NCI-H82 treated with DMSO at 0.1 percent for 48 hours (cell line): ENCODE measurements around the gene LPAR6.

Experiments used
- DNase-seq: peaks from one replicate; lab custom pipeline; 2025; ENCODE audit not compliant: unreplicated experiment; lab: John Stamatoyannopoulos, UW

LPAR6 gene

DNA sequence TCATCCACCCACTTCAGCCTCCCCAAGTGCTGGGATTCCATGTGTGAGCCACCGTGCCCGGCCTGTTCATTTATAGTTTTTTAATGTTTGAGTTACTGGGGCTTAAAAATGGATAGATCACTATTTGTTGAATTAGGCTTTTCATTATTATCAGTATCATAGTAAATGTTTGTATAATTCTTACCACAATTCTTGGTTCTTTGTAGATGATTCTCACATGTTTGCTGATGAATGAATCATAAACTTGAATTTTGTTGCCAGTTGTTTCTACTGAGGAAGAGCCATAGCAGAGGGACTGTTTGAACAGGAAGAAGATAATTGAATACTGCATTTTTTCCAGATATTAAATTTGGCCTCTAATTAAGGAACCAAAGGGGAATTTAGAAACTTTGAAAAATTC, 2.6 kb upstream of the LPAR6 start:
- no peak for DNase-seq

DNA sequence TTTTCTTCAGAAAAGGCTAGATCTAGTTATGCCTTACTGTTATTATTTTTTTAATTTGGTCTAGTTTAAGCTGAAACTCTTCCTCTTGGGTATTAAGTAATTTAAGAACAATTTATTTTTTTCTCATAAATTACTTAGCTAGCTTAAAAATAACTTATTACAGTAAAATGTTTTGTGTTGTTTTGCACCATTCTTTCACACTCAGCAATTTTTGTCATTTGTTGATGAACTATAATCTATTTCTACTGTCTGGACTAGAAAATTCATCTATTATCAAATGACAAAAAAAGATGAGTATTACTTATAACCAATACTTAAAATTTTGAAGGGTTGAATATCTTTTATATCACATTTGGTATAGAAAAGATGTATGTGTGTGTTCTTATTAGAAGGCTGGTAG, 1.6 kb upstream of the LPAR6 start:
- no peak for DNase-seq

DNA sequence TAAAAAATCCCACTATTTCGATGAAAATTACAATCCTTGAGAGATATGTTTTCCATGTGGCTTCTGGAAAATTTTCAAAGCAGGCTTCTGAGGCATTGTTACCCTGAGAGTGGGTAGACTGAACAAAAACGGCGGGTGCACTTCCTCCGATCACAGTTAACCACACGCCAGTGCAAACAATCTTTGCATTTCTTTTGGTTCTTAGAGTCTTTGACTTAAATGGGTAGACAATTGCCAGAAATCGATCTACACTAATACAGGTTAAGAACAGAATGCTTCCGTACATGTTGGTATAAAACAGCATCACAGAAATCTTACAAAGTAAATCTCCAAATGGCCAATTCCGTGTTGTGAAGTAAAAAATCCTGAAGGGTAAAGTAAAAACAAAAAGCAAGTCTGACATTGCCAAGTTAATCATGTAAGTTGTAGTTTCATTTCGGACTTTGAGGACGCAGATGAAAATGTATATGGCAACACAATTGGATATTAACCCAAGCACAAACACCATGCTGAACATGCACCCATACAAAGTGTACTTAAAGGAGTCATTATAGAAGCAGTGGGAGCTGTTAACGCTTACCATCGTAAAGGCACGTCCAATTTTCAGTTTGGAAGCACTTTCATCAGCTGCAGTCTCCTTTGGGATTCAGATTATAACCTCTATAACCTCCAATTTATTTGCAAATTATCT, 927 bp downstream of the LPAR6 start:
- DNase-seq, result no peak

DNA sequence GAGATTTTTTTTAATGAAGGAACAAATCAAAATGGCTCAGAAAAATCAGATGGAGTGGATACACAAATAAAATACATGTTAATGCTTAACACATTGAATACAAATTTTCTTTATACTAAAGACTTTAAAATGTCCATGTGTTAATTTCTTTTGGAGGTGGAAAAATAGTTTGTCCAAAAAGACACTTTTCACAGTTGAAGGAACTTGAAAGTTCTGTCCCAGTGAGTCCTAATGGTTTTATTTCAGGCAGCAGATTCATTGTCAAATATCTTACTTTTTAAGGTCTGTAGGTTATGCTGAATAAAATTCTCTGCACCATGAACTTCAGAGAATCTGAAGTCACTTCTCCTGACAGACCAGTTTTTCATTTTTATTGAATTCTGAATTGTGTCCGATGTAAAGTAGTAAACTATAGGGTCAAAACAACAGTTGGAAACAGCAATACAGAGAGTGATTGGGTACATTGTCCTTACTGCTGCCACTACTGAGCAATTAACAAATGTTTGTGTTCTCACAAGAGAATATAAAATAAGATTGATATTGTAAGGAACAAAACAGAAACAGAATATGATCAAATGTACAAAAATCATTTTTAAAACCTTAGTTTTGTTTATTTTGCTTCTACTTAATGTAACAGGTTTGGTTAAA, 1.6 kb downstream of the LPAR6 start:
- DNase-seq, result no peak

DNA sequence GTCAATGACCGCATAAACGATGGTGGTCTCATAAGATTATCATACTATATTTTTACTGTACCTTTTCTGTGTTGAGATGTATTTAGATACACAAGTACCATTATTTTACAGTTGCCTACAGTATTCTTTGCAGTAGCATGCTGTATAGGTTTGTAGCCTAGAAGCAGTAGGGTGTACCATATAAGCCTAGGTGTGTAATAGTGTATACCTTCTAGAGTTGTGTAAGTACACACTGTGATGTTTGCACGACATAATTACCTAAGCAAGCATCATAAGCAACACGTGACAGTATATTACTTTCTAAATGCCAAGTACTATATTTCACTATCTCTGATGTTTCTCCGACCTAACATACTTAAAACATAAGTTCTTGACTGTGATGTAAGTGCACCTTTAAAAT, 2.7 kb downstream of the LPAR6 start:
- DNase-seq, result no peak

DNA sequence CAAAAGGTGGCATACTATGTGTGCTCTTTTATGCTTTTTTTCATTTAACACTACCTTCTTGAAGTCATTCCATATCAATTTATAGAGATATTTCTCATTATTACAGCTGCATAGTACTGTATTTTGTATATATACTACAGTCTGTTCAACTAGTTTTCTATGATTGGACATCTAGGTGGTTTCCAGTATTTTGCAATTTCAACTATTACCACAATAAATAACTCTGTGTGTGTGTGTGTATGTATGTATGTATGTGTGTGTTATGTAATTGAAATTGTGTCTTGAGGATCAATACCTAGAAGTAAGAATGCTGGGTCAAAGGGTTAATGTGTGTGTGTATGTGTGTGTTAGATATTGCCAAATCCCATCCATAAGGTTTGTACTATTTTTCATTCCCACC, 7.0 kb downstream of the LPAR6 start:
- DNase-seq, result no peak

DNA sequence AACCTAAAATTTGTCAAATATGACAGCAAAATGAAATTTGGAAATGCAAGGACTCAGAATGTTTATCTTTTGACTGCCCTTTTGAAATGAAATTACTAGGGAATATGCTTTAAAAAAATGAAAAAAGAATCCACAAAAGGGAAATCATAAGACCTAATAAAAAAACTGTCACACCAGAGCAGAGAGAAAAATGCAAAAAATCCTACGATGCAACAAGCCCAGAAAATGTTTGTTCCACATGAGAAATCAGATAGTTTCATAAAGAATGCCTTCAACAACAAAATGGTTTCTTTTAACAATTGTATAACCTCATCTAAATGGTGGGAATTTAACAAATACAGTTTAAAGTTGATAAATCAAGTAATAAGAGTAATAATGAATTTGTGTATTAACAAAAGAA, 8.0 kb downstream of the LPAR6 start:
- no peak for DNase-seq

DNA sequence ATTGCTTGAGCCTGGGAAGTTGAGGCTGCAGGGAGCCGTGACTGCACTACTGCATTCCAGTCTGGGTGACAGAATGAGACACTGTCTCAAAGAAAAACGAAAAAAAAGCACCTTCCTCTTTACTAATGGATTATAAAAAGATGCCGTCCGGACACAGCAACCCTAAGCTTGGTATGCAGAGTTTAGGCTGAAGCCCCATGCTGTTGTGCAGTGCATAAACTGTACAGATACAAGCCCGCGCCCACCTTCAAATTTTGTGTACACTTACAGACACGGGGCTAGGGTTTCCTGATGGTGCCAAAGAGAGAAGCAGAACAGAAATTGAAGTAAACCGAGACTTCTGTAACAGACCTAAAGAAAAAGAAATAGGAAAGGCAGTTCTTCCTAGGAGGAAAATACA, 9.0 kb downstream of the LPAR6 start:
- DNase-seq, result no peak

DNA sequence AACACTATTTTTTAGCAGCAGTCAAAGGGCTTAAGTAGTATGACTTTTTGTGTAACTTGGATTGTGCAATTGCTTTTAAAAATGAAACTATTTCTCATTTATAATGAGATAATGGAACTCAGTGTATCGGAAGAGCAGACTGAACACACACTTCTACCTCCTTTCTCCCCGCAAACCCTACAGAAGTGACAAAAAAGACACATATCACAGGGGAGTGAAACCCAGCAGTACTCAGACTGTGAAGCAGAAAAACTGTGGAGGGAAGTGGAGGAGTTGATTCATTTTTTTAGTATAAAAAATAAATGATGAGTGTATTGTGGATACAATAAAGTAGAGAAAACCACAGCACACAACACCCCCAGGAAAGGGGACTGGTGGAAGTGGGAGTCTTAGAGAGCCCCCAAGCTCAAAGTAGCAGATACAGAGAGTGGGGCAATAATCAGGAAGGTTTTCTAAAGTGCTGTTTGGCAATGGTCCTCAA, 9.7 kb downstream of the LPAR6 start:
- no peak for DNase-seq

DNA sequence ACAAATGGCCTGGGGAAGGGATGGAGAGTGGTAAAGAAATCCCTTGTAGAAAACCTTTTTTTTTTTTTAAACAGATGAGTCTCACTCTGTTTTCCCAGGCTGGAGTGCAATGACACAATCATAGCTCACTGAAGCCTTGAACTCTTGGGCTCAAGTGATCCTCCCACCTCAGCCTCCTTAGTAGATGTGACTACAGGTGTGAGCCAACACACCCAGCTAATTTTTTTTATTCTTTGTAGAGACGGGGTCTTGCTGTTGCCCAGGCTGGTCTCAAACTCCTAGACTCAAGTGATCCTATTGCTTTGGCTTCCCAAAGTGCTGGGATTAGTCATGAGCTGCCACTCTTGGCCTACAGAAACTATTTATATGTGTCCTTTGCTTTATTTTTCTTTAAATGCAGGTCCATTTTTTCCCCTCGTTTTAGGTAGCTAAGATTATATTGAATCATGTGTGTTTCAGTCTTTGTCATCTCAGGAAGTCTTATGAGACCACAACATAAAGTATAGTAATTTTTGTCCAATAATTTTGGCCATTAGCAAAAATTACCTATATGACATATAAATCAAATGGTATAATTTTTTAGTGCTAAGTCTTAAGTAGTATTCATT, 10.5 kb downstream of the LPAR6 start:
- DNase-seq, result no peak

DNA sequence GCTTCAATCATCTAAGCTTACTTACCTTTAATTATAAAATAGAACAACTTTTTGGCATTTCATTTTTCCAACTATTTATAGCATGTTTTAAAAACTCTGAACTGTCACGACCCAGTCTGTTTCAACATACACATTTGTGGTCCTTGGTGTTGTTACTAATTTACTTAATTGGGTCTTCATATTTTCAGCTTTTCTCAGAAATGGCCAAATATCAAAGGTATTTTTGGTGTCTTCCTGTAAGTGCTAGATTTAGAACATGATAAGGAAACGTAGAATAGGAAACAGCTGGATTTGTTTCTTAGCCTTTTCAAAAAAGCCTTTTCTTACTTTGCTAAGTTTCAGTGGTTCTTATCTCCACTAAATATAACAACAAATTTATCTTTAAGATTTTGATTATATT, 11.4 kb downstream of the LPAR6 start:
- no peak for DNase-seq

DNA sequence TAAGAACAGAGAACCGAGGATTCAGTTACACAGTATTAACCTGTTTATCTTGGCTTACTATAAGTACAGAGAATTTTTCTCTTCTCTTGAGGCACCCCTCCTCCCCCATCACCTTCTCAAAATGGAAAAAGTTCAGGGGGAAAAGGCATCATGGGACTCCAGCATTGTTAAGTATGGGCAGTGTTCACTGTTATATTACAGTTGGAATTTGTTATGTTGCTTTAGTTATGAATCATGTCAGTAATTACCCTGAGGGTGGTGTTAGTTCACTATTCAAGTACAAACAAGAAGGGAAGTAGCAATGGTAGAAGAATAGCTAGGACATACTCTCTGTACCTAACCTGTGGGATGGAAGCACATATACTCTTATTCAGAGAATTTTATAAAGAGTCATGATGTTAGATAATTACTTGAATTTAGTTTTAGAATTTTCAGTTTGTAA, 12.0 kb downstream of the LPAR6 start:
- DNase-seq, result no peak

DNA sequence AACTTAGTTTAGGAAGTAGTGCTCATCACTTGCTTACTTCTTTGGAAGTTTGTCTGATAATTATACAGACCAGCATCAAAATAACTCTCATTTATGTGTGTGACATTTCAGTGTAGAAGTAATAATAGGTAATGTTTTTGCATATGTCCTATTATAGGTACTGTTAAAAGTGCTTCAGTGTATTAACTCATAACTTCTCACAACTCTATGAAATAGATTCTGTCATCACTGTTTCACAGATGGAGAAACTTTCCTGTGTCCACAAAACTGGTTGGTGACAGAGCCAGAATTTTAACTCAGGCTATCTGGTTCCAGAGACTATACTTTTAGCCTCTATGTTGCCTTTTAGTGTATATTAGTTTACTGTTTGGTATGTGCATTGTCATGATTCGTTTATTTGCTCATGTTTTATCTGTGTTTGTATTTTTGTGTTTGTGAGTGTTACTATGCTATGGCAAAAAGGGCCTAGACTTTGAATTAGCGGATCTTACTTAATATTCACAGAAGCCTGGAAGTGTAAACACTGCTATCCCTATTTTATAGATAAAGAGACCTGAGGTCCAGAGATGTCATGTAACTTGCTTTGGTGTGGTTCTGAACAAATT, 12.7 kb downstream of the LPAR6 start:
- DNase-seq, result no peak

DNA sequence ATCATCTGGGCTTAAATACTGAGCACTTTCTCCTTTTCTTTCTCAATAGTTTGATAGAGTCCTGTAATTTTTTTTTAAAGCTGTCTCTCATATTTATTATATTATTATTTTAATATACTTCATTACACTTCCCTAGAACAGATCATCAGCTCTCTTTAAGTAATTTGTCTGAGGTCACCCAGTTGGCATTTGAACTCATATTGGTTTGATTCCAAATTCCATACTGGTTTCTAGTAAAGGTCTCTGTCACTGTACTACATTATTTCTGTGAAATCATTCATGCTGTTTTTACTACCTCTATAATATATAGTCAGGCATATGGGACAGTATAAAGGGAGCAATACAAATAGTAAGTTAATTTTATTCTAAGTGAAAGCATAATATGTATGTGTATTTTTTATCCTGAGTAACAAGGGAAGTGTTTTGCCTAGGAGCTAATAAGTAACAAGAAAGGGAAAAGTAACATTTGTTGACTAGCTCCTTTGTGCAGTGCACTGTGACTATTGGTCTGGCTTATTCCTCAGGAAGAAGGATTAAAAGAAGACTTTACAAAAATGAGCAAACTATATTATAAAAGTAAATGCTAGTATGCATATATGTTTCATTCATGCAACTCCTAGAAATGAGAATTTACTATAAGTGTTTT, 14.3 kb downstream of the LPAR6 start:
- no peak for DNase-seq

DNA sequence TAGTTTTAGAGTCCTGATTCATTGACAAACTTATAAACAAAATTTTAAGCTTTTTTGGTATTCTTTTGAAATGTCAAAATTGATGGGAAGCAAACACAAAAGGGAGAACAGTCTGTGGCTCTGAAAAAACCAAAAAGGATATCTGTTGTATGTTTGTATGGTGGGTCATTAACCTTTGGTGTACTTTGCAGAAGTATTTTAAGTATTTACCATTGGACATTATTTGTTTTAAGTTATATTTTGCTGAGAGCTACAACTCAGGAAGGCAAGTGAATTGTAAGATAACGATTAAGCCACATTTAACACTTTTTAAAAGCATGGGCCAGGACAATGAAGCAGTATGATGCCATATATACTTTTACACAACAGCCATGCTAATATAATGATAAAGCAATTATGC, 15.2 kb downstream of the LPAR6 start:
- DNase-seq, result no peak

DNA sequence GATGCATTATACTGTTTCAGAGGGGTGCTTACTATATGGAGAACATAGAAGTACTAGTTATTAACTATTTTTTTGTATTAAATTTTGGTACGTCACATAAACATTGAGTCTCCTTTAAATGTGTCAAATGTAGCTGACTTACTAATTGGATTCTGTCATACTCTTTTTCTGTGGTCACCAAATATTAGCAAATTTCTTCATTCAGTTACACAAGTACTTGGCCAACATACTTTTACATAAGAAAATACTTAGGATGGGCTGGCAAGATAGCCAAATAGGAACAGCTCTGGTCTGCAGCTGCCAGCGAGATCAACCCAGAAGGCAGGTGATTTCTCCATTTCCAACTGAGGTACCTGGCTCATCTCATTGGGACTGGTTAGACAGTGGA, 19.2 kb downstream of the LPAR6 start:
- DNase-seq, result no peak

DNA sequence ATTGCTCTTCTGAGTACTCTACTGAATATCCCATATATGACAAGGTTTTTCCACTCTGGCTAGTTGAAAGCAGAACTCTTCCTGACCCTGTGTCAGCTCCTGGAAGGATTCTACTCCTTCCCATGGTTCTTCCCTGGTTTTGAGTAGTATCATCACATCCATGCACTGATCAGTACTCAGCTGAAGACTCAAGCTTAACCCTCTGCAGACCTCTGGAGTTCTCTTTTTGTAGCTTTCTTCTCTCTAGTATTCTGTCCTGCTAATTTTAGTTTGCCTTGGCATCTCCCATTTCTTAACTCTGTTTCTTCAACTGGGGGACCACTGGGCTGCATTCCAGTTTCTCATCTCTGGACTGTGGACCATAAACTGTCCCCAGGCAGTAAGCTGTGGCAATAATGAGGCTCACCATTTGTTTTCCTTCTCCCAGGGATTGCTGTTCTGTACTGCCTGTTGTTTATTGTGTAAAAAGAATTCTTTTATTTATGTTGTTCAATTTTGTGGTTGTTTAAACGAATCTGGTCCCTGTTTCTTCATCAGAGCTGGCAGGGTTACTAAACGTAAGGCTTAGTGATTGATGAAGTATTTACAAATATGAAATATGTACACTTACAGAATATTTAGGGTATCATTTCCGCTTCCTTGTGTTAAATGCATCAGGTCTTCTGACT, 19.7 kb downstream of the LPAR6 start:
- DNase-seq, result no peak

DNA sequence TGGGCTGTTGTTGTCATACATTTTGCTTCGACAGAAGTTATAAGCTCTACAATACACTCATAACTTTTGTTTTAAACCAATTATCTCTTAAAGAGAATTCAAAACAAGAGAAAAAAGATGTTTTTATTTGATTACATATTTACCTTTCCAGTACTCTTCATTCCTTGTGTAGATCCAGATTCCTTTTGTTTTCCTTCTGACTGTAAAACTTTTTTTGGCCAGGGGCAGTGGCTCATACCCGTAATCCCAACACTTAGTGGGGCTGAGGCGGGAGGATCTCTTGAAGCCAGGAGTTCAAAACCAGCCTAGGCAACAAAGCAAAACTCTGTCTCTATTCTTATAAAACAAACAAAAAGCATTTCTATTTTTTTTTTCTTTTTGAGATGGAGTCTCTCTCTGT, 21.7 kb downstream of the LPAR6 start:
- DNase-seq, result no peak

DNA sequence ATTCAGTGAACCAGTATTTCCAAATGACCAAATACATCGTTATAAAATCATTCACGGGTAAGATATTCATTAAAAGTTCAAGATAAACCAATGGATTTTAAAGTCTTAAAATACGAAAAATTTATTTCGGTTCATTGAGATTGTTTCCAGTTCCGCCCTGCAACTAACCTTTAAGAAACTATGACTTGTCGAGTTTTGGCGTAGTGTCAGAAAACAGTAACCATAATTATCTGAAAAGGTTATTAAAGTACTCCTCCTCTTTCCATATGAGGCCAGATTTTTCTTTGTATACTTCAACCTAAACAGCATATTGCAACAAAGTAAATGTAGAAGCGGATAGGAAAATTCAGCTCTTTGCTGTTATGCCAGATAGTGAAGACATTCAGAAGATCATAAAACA, 26.1 kb downstream of the LPAR6 start:
- no peak for DNase-seq

DNA sequence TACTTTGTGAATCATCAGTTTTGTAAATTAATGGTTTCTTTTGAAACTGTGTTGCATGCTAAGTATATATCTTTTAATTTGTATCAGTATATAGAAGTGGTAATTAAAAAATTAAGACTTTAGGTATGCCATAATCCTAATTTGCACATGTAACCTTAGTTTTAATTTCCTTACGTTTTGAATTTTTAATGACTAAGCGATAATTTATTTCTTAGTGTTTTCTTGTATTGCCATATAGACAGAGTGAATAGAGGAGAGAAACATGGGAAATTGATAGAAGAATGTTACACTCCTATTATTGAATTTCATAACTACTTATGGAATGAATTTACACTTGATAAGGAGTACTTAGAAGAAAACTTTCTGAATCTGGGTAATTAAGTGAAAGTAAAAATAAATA, 29.5 kb downstream of the LPAR6 start:
- no peak for DNase-seq

DNA sequence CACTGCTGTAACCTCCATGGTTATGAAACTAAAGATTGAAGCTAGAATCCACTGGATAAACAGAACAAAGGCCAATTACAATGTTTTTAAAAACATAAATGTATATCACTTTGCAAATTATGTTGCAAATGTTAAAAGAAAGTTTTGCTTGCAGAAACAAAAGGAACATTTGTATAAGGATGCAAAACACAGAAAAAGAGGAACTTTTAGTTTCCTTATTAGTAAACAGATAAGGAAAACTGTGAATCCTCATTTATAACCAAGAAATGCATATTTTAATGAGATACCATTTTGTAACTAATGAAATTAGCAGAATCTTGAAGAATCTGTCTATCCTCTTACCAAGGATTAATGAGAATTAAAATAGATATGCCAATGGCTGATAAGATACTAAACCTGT, 32.3 kb downstream of the LPAR6 start:
- DNase-seq, result no peak
